ENCODE results near the gene SLBP. TPM values are rescaled to one million over a fixed set of nuclear protein-coding genes. Genes with fewer than 3 reads are reported as not detected.

SLBP gene
- total and polyA plus RNA-seq, 2 donors (not counting 3 experiments of a cell fraction or from before 2014, with no cell fraction given): 48.3 to 63.1 TPM

DNA sequence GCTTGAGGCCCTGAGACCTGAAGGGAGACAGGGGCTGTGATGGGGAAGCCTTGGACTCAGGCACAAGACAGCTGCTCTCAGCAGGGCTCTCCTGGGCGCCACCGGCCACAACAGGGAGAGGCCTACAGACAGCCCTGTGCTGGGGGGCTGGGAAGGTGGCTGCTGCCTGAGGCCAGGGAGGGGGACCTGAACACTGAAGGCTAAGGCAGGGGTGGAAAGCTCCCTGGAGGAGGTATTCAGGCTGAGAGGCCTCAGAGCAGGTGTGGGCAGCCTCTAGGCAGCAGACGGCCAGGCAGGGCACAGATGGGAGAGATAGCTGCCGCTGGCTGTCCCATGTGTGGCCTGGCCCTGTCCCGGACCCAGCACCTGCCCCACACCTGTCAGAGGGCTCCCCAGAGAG is 42.2 kb upstream of the SLBP start:
- Histone ChIP-seq H3K4me3 (replicated peaks in 1 of 3; ENCODE audit: insufficient read depth in 1 of 3, low read depth in 1 of 3, low read length in 3 of 3) (no peak overlapping the region), H3K4me2 (ENCODE audit: insufficient read depth, low read length) (no peak overlapping the region), H3K4me1 (ENCODE audit: control insufficient read depth, extremely low read depth, insufficient read depth, low read length) (peaks cover 4% of the 10 kb centered on the region), H3K79me2 (ENCODE audit: control insufficient read depth, insufficient read depth, low read length) (no peaks in the 10 kb centered on the region), H3K27ac (ENCODE audit: insufficient read depth, low read depth, low read length) (no peak overlapping the region), H3K9me3 (replicated peaks; ENCODE audit: control insufficient read depth, insufficient read depth, low read length) (no peaks in the 10 kb centered on the region), H3K9ac (replicated peaks; ENCODE audit: extremely low read depth, insufficient read depth, low read length) (no peak overlapping the region), H3K36me3 (ENCODE audit: control insufficient read depth in 2 of 2, extremely low read depth in 1 of 2, insufficient read depth in 2 of 2, low read length in 2 of 2) (no peaks in the 10 kb centered on the region), H2AFZ (ENCODE audit: low read depth, low read length) (no peak overlapping the region), H3K27me3 (ENCODE audit: control insufficient read depth in 2 of 2, insufficient read depth in 2 of 2, low read length in 2 of 2) (no peaks in the 10 kb centered on the region), H3K9me1 (replicated peaks; ENCODE audit: control insufficient read depth, extremely low read depth, insufficient read depth, low read length) (no peaks in the 10 kb centered on the region), H4K20me1 (replicated peaks; ENCODE audit: control insufficient read depth, extremely low read depth, insufficient read depth, low read length) (no peaks in the 10 kb centered on the region)
- BruUV-seq (replicated peaks): no TSS peak
- ChIA-PET CTCF (interaction anchor here (0.7 to 3.2 kb wide), 3 partner anchors 9 to 56 kb away, joined by 3 to 17 read pairs (median 4); no protein-coding TSS in a partner anchor), POLR2A (no interaction called here)
- intact Hi-C loops (cut with micrococcal nuclease) (no loop called here), dilution Hi-C loops (cut with MboI; ENCODE audit: extremely low pct_ligation_motif_present, low sequenced_read_pairs) (no loop called here)
- DNase-seq (ENCODE audit: low read depth, low spot score): no peak
- TF ChIP-seq GATA2 (IDR thresholded peaks at IDR 0.05; ENCODE audit: insufficient read depth, insufficient read length, low read depth, low read length) (no peak), EZH2 (IDR thresholded peaks at IDR 0.05; ENCODE audit: borderline replicate concordance, low read depth, low read length, severe bottlenecking) (no peak), JUN (IDR thresholded peaks at IDR 0.05; ENCODE audit: borderline replicate concordance, insufficient read depth, insufficient read length, low read depth) (no peak), MAX (IDR thresholded peaks at IDR 0.05; ENCODE audit: insufficient read depth, insufficient read length) (no peak), POLR2AphosphoS5 (IDR thresholded peaks at IDR 0.05; ENCODE audit: insufficient read depth, low read depth, low read length) (no peak), MYC (IDR thresholded peaks at IDR 0.05; ENCODE audit: low read depth, low read length) (no peak), POLR2A (IDR thresholded peaks at IDR 0.05; ENCODE audit: low read depth, low read length) (no peak), FOS (IDR thresholded peaks at IDR 0.05; ENCODE audit: borderline replicate concordance, insufficient read depth, low read length) (no peak)
- TF ChIP-seq, protein P1, sequence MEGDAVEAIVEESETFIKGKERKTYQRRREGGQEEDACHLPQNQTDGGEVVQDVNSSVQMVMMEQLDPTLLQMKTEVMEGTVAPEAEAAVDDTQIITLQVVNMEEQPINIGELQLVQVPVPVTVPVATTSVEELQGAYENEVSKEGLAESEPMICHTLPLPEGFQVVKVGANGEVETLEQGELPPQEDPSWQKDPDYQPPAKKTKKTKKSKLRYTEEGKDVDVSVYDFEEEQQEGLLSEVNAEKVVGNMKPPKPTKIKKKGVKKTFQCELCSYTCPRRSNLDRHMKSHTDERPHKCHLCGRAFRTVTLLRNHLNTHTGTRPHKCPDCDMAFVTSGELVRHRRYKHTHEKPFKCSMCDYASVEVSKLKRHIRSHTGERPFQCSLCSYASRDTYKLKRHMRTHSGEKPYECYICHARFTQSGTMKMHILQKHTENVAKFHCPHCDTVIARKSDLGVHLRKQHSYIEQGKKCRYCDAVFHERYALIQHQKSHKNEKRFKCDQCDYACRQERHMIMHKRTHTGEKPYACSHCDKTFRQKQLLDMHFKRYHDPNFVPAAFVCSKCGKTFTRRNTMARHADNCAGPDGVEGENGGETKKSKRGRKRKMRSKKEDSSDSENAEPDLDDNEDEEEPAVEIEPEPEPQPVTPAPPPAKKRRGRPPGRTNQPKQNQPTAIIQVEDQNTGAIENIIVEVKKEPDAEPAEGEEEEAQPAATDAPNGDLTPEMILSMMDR (IDR thresholded peaks at IDR 0.05; ENCODE audit: extremely low read depth in 1 of 2, insufficient read depth in 1 of 2, low read depth in 1 of 2, low read length in 2 of 2): no peak
- FAIRE-seq: no peak

Data from endothelial cell of umbilical vein (primary cell).